ENCODE results near the gene MOB2. TPM values are rescaled to one million over a fixed set of nuclear protein-coding genes. Genes with fewer than 3 reads are reported as not detected.

The MOB2 gene
- total RNA-seq, 4 donors from 2014 or later, result 24.5 to 59.9 (median 39.1) TPM

GRCh38 chr11:1517117-1518005 lies 30.8 kb upstream of the MOB2 start:
- no peak for TF ChIP-seq CTCF (IDR thresholded peaks at IDR 0.05; ENCODE audit: low read depth)

- no peak for TF ChIP-seq CTCF (IDR thresholded peaks at IDR 0.05; ENCODE audit: low read depth)
Observed at GRCh38 chr11:1516273-1517067, 29.9 kb upstream of the MOB2 start.

- no peak for TF ChIP-seq CTCF (IDR thresholded peaks at IDR 0.05; ENCODE audit: low read depth)
Observed at GRCh38 chr11:1515082-1516060, 28.8 kb upstream of the MOB2 start.

GRCh38 chr11:1514336-1515061 lies 27.9 kb upstream of the MOB2 start:
- TF ChIP-seq CTCF (IDR thresholded peaks at IDR 0.05; ENCODE audit: low read depth), result no peak

GRCh38 chr11:1513326-1514296 lies 27.0 kb upstream of the MOB2 start:
- no peak for TF ChIP-seq CTCF (IDR thresholded peaks at IDR 0.05; ENCODE audit: low read depth)

Measured in subcutaneous adipose tissue (tissue), 4 donors.